HEK293 (cell line): ENCODE data around the gene GLYATL3.

Experiments
- CTCF ChIA-PET: fragments of 350-600 bp; formaldehyde crosslinking; extraction: SDS; loops from one replicate; lab custom pipeline; 2021; ENCODE audit warnings: antibody characterized with exemption; lab: Yijun Ruan, JAX
- POLR2A ChIA-PET: fragments of 300-600 bp; formaldehyde crosslinking; extraction: SDS; loops from one replicate; lab custom pipeline; 2020; ENCODE audit warnings: antibody characterized with exemption, inconsistent platforms; lab: Yijun Ruan, JAX
- H3K27ac ChIP-seq: fragments of 200-500 bp; sonication (Bioruptor generic); 2 replicates; pipeline ENCODE4 v1.5.1; 2014; ENCODE audit warnings: low read depth, low read length, control low read depth, inconsistent platforms; ENCODE audit errors: extremely low read depth
- H3K36me3 ChIP-seq, 2 experiments: fragments of 200-500 bp in 1 of 2; sonication (Bioruptor generic) in 1 of 2; 1 replicate in 1 of 2; 2 replicates in 1 of 2; pipeline ENCODE4 v1.5.1; 2014 to 2017; ENCODE audit warnings: inconsistent platforms in 2 of 2, low read length in 2 of 2; ENCODE audit not compliant: control insufficient read depth in 2 of 2, insufficient read depth in 1 of 2
- H3K4me1 ChIP-seq: fragments of 200-500 bp; sonication (Bioruptor generic); 2 replicates; pipeline ENCODE4 v1.5.1; 2014; ENCODE audit warnings: mild to moderate bottlenecking, low read length, inconsistent platforms; ENCODE audit not compliant: control insufficient read depth, insufficient read depth
- H3K4me3 ChIP-seq: 2 replicates; pipeline ENCODE4 v1.5.1; 2011; ENCODE audit warnings: low read depth, mild to moderate bottlenecking, control low read depth, low read length, moderate library complexity
- H3K9me3 ChIP-seq: fragments of 200-500 bp; sonication (Bioruptor generic); 2 replicates; pipeline ENCODE4 v1.5.1; 2014; ENCODE audit warnings: low read depth, low read length, inconsistent platforms; ENCODE audit not compliant: control insufficient read depth, insufficient read depth
- FEZF1 ChIP-seq: fragments of 450-650 bp; formaldehyde crosslinking; IDR thresholded peaks from 2 replicates; pipeline ENCODE4 v1.5.1; 2016; ENCODE audit warnings: missing biosample characterization, missing genetic modification characterization
- KLF10 ChIP-seq: fragments of 450-650 bp; IDR thresholded peaks from 2 replicates; pipeline ENCODE4 v1.5.1; 2018; ENCODE audit warnings: missing biosample characterization, mild to moderate bottlenecking, missing genetic modification characterization
- ZBTB17 ChIP-seq: fragments of 450-650 bp; formaldehyde crosslinking; IDR thresholded peaks from 2 replicates; pipeline ENCODE4 v1.5.1; 2016; ENCODE audit warnings: missing biosample characterization, missing genetic modification characterization
- ZNF114 ChIP-seq: fragments of 450-650 bp; formaldehyde crosslinking; IDR thresholded peaks from 2 replicates; pipeline ENCODE4 v1.5.0; 2017; ENCODE audit warnings: missing biosample characterization, missing genetic modification characterization
- ZNF133 ChIP-seq: fragments of 450-650 bp; formaldehyde crosslinking; IDR thresholded peaks from 2 replicates; pipeline ENCODE4 v1.5.1; 2016; ENCODE audit warnings: missing biosample characterization, missing genetic modification characterization
- ZNF140 ChIP-seq: fragments of 450-650 bp; formaldehyde crosslinking; IDR thresholded peaks from 2 replicates; pipeline ENCODE4 v1.5.1; 2016; ENCODE audit warnings: missing biosample characterization, missing genetic modification characterization
- ZNF174 ChIP-seq: fragments of 450-650 bp; formaldehyde crosslinking; IDR thresholded peaks from 2 replicates; pipeline ENCODE4 v1.5.0; 2017; ENCODE audit warnings: missing biosample characterization, mild to moderate bottlenecking, missing genetic modification characterization
- ZNF274 ChIP-seq, 2 experiments: fragments of 200-500 bp in 1 of 2; fragments of 450-650 bp in 1 of 2; sonication (Bioruptor generic) in 1 of 2; formaldehyde crosslinking in 1 of 2; IDR thresholded peaks; 2 replicates each; pipeline versions ENCODE4 v1.5.1 to v1.6.1; 2014 to 2016; ENCODE audit warnings: borderline replicate concordance in 1 of 2, inconsistent platforms in 1 of 2, low read length in 1 of 2, missing biosample characterization in 1 of 2, missing genetic modification characterization in 1 of 2
- ZNF350 ChIP-seq: fragments of 450-650 bp; formaldehyde crosslinking; IDR thresholded peaks from 2 replicates; pipeline ENCODE4 v1.5.0; 2017; ENCODE audit warnings: missing biosample characterization, mild to moderate bottlenecking, missing genetic modification characterization
- ZNF394 ChIP-seq: fragments of 450-650 bp; formaldehyde crosslinking; IDR thresholded peaks from 2 replicates; pipeline ENCODE4 v1.5.1; 2016; ENCODE audit warnings: missing biosample characterization, missing genetic modification characterization, mild to moderate bottlenecking, moderate library complexity, borderline replicate concordance
- ZNF48 ChIP-seq: fragments of 450-650 bp; formaldehyde crosslinking; IDR thresholded peaks from 2 replicates; pipeline ENCODE4 v1.5.1; 2016; ENCODE audit warnings: missing biosample characterization, missing genetic modification characterization
- ZNF501 ChIP-seq: fragments of 450-650 bp; formaldehyde crosslinking; IDR thresholded peaks from 2 replicates; pipeline ENCODE4 v1.5.1; 2016; ENCODE audit warnings: missing biosample characterization, missing genetic modification characterization
- ZNF548 ChIP-seq: fragments of 450-650 bp; formaldehyde crosslinking; IDR thresholded peaks from 2 replicates; pipeline ENCODE4 v1.5.1; 2016; ENCODE audit warnings: missing biosample characterization, missing genetic modification characterization
- ZNF558 ChIP-seq: fragments of 450-650 bp; formaldehyde crosslinking; IDR thresholded peaks from 2 replicates; pipeline ENCODE4 v1.5.1; 2016; ENCODE audit warnings: missing biosample characterization, missing genetic modification characterization
- ZNF621 ChIP-seq: fragments of 450-650 bp; formaldehyde crosslinking; IDR thresholded peaks from 2 replicates; pipeline ENCODE4 v1.5.1; 2017; ENCODE audit warnings: missing biosample characterization, missing genetic modification characterization
- ZNF626 ChIP-seq: fragments of 450-650 bp; sonication (Bioruptor Pico); formaldehyde crosslinking; IDR thresholded peaks from 2 replicates; pipeline ENCODE4 v1.5.1; 2018; ENCODE audit warnings: missing biosample characterization, missing genetic modification characterization, inconsistent platforms
- ZNF768 ChIP-seq: fragments of 450-650 bp; formaldehyde crosslinking; IDR thresholded peaks from 2 replicates; pipeline ENCODE4 v1.5.1; 2018; ENCODE audit warnings: missing biosample characterization, mild to moderate bottlenecking, missing genetic modification characterization
- ZSCAN30 ChIP-seq: fragments of 450-650 bp; IDR thresholded peaks from 2 replicates; pipeline ENCODE4 v1.5.1; 2018; ENCODE audit warnings: missing biosample characterization, mild to moderate bottlenecking, missing genetic modification characterization, moderate library complexity
- TF ChIP-seq, protein P1 (sequence below): fragments of 450-650 bp; formaldehyde crosslinking; IDR thresholded peaks from 2 replicates; pipeline ENCODE4 v1.5.1; 2016; ENCODE audit warnings: missing biosample characterization, missing genetic modification characterization
- TF ChIP-seq, protein P2 (sequence below): fragments of 450-650 bp; formaldehyde crosslinking; conservative IDR thresholded peaks from 2 replicates; pipeline ENCODE4 v1.5.1; 2016; ENCODE audit warnings: low read depth, missing biosample characterization, missing genetic modification characterization
- TF ChIP-seq, protein P3 (sequence below): fragments of 450-650 bp; formaldehyde crosslinking; IDR thresholded peaks from 2 replicates; pipeline ENCODE4 v1.5.1; 2017; ENCODE audit warnings: missing biosample characterization, missing genetic modification characterization
- TF ChIP-seq, protein P4 (sequence below): fragments of 450-650 bp; formaldehyde crosslinking; IDR thresholded peaks from 2 replicates; pipeline ENCODE4 v1.5.1; 2017; ENCODE audit warnings: missing biosample characterization, missing genetic modification characterization
- TF ChIP-seq, protein P5 (sequence below): fragments of 450-650 bp; formaldehyde crosslinking; IDR thresholded peaks from 2 replicates; pipeline ENCODE4 v1.5.1; 2016; ENCODE audit warnings: missing biosample characterization, missing genetic modification characterization

The GLYATL3 gene

DNA sequence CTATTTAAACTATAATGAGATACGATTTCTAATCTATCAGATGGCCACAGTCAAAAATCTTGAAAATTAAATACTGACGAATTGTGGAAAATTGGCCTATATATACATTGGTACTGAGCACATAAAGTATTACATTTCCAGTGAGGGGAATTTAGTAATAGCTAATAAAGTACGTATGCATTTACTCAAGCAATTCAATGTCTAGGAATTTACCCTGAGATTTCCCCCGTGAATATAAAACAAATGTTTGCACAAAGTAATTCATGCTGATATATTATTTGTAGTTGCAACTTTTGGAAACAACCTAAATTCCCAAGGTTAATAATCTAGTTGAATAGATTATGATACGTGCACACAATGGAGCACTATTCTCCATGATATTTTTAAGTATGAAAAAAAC is 36.1 kb downstream of the GLYATL3 start:
- no peak overlapping the region for H3K27ac ChIP-seq
- H3K4me1 ChIP-seq: no peaks in the 10 kb centered on the region
- H3K9me3 ChIP-seq: no peaks in the 10 kb centered on the region
- TF ChIP-seq ZNF114 (tag by site-specific recombination) (no peak), ZNF621 (tag by site-specific recombination) (no peak), ZNF548 (tag by site-specific recombination) (no peak), ZNF626 (tag by site-specific recombination) (no peak), ZSCAN30 (tag by site-specific recombination) (no peak), ZNF501 (tag by site-specific recombination) (no peak), ZNF394 (tag by site-specific recombination) (no peak), ZNF174 (tag by site-specific recombination) (no peak), ZNF48 (tag by site-specific recombination) (no peak), ZNF558 (tag by site-specific recombination) (no peak), KLF10 (tag by site-specific recombination) (no peak), ZNF350 (tag by site-specific recombination) (no peak), ZNF274 (IDR thresholded peaks at IDR 0.05; ENCODE audit: low read length) (no peak), ZNF274 (tag by site-specific recombination; IDR thresholded peaks at IDR 0.05; ENCODE audit: borderline replicate concordance) (no peak)
- TF ChIP-seq, protein P1, sequence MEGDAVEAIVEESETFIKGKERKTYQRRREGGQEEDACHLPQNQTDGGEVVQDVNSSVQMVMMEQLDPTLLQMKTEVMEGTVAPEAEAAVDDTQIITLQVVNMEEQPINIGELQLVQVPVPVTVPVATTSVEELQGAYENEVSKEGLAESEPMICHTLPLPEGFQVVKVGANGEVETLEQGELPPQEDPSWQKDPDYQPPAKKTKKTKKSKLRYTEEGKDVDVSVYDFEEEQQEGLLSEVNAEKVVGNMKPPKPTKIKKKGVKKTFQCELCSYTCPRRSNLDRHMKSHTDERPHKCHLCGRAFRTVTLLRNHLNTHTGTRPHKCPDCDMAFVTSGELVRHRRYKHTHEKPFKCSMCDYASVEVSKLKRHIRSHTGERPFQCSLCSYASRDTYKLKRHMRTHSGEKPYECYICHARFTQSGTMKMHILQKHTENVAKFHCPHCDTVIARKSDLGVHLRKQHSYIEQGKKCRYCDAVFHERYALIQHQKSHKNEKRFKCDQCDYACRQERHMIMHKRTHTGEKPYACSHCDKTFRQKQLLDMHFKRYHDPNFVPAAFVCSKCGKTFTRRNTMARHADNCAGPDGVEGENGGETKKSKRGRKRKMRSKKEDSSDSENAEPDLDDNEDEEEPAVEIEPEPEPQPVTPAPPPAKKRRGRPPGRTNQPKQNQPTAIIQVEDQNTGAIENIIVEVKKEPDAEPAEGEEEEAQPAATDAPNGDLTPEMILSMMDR: no peak
- TF ChIP-seq, protein P2, sequence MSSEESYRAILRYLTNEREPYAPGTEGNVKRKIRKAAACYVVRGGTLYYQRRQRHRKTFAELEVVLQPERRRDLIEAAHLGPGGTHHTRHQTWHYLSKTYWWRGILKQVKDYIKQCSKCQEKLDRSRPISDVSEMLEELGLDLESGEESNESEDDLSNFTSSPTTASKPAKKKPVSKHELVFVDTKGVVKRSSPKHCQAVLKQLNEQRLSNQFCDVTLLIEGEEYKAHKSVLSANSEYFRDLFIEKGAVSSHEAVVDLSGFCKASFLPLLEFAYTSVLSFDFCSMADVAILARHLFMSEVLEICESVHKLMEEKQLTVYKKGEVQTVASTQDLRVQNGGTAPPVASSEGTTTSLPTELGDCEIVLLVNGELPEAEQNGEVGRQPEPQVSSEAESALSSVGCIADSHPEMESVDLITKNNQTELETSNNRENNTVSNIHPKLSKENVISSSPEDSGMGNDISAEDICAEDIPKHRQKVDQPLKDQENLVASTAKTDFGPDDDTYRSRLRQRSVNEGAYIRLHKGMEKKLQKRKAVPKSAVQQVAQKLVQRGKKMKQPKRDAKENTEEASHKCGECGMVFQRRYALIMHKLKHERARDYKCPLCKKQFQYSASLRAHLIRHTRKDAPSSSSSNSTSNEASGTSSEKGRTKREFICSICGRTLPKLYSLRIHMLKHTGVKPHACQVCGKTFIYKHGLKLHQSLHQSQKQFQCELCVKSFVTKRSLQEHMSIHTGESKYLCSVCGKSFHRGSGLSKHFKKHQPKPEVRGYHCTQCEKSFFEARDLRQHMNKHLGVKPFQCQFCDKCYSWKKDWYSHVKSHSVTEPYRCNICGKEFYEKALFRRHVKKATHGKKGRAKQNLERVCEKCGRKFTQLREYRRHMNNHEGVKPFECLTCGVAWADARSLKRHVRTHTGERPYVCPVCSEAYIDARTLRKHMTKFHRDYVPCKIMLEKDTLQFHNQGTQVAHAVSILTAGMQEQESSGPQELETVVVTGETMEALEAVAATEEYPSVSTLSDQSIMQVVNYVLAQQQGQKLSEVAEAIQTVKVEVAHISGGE: no peak
- no peaks in the 10 kb centered on the region for H3K36me3 ChIP-seq
- no peak overlapping the region for H3K4me3 ChIP-seq
- ChIA-PET POLR2A (no interaction called here), CTCF (interaction anchor here (0.5 to 11.2 kb wide), 5 partner anchors 9 to 340 kb away, joined by 3 to 234 read pairs (median 4); no protein-coding TSS in a partner anchor)

DNA sequence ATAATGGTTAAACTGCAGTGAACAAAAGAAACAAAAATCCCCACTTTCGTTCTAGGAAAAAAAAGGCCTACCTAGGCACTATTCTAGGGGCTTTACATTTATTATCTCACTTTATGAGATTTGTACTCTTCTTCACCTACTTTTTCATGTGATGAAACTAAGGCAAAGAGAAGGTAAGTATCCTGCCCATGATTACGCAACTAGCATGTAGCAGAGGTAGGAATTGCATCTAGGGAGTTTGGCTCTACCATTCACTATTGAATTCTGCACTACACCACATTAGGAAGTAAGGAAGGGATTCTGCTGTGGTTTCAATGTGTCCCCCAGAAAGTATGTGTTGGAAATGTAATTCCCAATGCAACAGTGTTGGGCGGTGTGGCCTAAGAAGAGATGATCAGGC is 39.4 kb downstream of the GLYATL3 start:
- Histone ChIP-seq H3K9me3 (no peaks in the 10 kb centered on the region), H3K36me3 (no peaks in the 10 kb centered on the region), H3K4me3 (no peak overlapping the region), H3K27ac (no peak overlapping the region), H3K4me1 (peaks cover 15% of the 10 kb centered on the region)
- ChIA-PET CTCF (interaction anchor here (0.6 to 1.0 kb wide), 3 partner anchors 11 to 26 kb away, joined by 3 to 4 read pairs (median 3); partner anchors contain the start of gene C6orf141), POLR2A (interaction anchor here (5.1 kb wide), 1 partner anchor 13 kb away, joined by 39 read pairs; the partner anchor contains the start of gene C6orf141)
- TF ChIP-seq ZNF140 (tag by site-specific recombination): no peak
- no peak for TF ChIP-seq ZNF558 (tag by site-specific recombination)
- no peak for TF ChIP-seq FEZF1
- no peak for TF ChIP-seq ZNF768 (tag by site-specific recombination)
- TF ChIP-seq, protein P3, sequence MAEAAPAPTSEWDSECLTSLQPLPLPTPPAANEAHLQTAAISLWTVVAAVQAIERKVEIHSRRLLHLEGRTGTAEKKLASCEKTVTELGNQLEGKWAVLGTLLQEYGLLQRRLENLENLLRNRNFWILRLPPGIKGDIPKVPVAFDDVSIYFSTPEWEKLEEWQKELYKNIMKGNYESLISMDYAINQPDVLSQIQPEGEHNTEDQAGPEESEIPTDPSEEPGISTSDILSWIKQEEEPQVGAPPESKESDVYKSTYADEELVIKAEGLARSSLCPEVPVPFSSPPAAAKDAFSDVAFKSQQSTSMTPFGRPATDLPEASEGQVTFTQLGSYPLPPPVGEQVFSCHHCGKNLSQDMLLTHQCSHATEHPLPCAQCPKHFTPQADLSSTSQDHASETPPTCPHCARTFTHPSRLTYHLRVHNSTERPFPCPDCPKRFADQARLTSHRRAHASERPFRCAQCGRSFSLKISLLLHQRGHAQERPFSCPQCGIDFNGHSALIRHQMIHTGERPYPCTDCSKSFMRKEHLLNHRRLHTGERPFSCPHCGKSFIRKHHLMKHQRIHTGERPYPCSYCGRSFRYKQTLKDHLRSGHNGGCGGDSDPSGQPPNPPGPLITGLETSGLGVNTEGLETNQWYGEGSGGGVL (tag by site-specific recombination): no peak
- no peak for TF ChIP-seq ZNF133 (tag by site-specific recombination)
- no peak for TF ChIP-seq ZBTB17
- TF ChIP-seq, protein P4, sequence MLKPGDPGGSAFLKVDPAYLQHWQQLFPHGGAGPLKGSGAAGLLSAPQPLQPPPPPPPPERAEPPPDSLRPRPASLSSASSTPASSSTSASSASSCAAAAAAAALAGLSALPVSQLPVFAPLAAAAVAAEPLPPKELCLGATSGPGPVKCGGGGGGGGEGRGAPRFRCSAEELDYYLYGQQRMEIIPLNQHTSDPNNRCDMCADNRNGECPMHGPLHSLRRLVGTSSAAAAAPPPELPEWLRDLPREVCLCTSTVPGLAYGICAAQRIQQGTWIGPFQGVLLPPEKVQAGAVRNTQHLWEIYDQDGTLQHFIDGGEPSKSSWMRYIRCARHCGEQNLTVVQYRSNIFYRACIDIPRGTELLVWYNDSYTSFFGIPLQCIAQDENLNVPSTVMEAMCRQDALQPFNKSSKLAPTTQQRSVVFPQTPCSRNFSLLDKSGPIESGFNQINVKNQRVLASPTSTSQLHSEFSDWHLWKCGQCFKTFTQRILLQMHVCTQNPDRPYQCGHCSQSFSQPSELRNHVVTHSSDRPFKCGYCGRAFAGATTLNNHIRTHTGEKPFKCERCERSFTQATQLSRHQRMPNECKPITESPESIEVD (tag by site-specific recombination): no peak
- no peak for TF ChIP-seq ZNF548 (tag by site-specific recombination)
- TF ChIP-seq, protein P5, sequence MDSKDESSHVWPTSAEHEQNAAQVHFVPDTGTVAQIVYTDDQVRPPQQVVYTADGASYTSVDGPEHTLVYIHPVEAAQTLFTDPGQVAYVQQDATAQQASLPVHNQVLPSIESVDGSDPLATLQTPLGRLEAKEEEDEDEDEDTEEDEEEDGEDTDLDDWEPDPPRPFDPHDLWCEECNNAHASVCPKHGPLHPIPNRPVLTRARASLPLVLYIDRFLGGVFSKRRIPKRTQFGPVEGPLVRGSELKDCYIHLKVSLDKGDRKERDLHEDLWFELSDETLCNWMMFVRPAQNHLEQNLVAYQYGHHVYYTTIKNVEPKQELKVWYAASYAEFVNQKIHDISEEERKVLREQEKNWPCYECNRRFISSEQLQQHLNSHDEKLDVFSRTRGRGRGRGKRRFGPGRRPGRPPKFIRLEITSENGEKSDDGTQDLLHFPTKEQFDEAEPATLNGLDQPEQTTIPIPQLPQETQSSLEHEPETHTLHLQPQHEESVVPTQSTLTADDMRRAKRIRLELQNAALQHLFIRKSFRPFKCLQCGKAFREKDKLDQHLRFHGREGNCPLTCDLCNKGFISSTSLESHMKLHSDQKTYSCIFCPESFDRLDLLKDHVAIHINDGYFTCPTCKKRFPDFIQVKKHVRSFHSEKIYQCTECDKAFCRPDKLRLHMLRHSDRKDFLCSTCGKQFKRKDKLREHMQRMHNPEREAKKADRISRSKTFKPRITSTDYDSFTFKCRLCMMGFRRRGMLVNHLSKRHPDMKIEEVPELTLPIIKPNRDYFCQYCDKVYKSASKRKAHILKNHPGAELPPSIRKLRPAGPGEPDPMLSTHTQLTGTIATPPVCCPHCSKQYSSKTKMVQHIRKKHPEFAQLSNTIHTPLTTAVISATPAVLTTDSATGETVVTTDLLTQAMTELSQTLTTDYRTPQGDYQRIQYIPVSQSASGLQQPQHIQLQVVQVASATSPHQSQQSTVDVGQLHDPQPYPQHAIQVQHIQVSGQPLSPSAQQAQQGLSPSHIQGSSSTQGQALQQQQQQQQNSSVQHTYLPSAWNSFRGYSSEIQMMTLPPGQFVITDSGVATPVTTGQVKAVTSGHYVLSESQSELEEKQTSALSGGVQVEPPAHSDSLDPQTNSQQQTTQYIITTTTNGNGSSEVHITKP (tag by site-specific recombination): no peak
